HuH-7.5 (cell line): ENCODE measurements around the gene HSD11B2.

Experiments
- DNase-seq: peaks from one replicate; pipeline ENCODE4 v3.0.0; 2011; ENCODE audit warnings: low spot score

HSD11B2 gene

GRCh38 chr16:67451704-67452435, 20.9 kb downstream of the HSD11B2 start:
- DNase-seq = no peak

GRCh38 chr16:67454104-67454503, 23.2 kb downstream of the HSD11B2 start:
- no peak for DNase-seq

GRCh38 chr16:67454852-67455251, 23.9 kb downstream of the HSD11B2 start:
- no peak for DNase-seq

- DNase-seq = no peak
These were observed 25.6 kb downstream of the HSD11B2 start for GRCh38 chr16:67456391-67457081.

- no peak for DNase-seq
These were observed 26.7 kb downstream of the HSD11B2 start for GRCh38 chr16:67457611-67458010.

GRCh38 chr16:67458121-67458641, 27.3 kb downstream of the HSD11B2 start:
- DNase-seq = no peak

- DNase-seq = no peak
These were observed 28.3 kb downstream of the HSD11B2 start for GRCh38 chr16:67459066-67459860.

GRCh38 chr16:67459861-67460150, 28.9 kb downstream of the HSD11B2 start:
- no peak for DNase-seq

GRCh38 chr16:67460168-67460567, 29.2 kb downstream of the HSD11B2 start:
- DNase-seq = no peak

GRCh38 chr16:67460961-67461360, 30.0 kb downstream of the HSD11B2 start:
- no peak for DNase-seq

- DNase-seq = no peak
These were observed 30.8 kb downstream of the HSD11B2 start for GRCh38 chr16:67461600-67462278.

GRCh38 chr16:67462279-67462655, 31.3 kb downstream of the HSD11B2 start:
- no peak for DNase-seq

- DNase-seq = no peak
These were observed 32.1 kb downstream of the HSD11B2 start for GRCh38 chr16:67463059-67463458.

GRCh38 chr16:67463691-67464090, 32.8 kb downstream of the HSD11B2 start:
- DNase-seq = no peak

GRCh38 chr16:67464565-67464964, 33.6 kb downstream of the HSD11B2 start:
- no peak for DNase-seq

GRCh38 chr16:67466581-67466980, 35.7 kb downstream of the HSD11B2 start:
- DNase-seq = no peak

- no peak for DNase-seq
These were observed 37.8 kb downstream of the HSD11B2 start for GRCh38 chr16:67468731-67469130.

GRCh38 chr16:67470359-67470758, 39.4 kb downstream of the HSD11B2 start:
- no peak for DNase-seq

GRCh38 chr16:67471758-67472384, 41.0 kb downstream of the HSD11B2 start:
- no peak for DNase-seq

GRCh38 chr16:67474551-67475455, 43.9 kb downstream of the HSD11B2 start:
- no peak for DNase-seq
